GM21737 (cell line): ENCODE data around the gene ZNF774.
"Not testable (repeated sequence)": the region's sequence is repeated elsewhere in the genome, so short reads cannot be mapped to it uniquely, and the experiment has no call there.

Experiments used
- ATAC-seq: cut with Tn5 transposase; IDR thresholded peaks from one replicate; pipeline ENCODE4 v1.9.1; 2021; ENCODE audit warnings: mild to moderate bottlenecking, moderate library complexity; ENCODE audit not compliant: unreplicated experiment

Gene ZNF774

DNA sequence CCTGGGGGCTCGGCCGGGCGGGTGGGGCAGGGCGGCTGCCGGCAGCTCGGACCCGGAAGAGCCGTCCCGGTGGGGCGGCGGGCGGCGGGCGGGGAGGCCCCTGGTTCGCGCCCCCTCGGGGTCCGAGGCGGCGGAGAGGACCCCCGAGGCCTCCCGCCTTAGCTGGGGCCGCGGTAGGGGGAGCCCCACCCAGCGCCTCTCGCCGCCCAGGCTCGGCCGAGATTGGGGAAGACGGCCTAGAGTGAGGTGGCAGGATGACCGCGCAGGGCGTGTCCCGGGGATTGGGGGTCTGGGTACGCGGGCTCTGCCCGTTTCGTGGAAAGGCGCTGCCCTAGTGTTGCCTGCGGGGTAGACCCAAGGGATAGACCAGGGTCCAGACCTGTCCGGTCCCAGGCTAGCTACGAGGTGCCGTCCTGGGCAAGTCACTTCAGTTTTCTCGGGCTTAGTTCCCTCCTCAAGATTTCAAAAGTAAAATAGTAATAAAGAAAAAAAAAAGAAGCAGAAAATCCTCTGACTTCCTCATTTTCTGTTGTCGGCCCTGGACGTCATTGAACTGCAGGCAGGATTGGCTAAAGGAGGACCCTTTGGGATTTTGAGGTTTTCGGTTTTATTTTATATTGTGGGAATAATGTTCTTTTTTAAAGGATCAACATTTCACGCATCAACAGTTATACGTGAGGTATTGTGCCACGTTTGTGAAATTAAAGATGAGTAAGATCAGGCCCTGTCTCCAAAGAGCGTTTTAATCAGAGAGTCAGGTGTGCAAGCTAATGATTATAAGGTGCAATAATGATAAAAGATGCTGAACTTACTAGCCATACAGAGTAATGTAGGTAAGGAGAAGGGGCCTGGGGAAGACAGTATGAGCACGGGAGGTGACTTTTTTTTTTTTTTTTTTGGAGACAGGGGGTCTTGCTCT, 36.6 kb downstream of the ZNF774 start:
- peak; percentile 41 for ATAC-seq

DNA sequence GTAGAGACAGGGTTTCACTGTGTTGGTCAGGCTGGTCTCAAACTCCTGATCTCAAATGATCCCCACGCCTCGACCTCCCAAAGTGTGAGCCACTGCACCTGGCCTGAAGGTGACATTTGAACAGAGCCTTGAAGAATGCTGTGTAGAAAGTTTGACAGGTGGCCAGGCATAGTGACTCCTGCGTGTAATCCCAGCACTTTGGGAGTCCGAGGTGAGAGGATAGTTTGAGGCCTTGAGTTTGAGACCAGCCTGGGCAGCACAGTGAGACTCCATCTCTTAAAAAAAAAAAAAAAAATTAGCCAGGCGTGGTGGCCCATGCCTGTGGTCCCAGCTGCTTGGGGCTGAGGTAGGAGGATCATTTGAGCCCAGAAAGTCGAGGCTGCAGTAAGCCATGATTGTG, 37.4 kb downstream of the ZNF774 start:
- ATAC-seq, result no peak

DNA sequence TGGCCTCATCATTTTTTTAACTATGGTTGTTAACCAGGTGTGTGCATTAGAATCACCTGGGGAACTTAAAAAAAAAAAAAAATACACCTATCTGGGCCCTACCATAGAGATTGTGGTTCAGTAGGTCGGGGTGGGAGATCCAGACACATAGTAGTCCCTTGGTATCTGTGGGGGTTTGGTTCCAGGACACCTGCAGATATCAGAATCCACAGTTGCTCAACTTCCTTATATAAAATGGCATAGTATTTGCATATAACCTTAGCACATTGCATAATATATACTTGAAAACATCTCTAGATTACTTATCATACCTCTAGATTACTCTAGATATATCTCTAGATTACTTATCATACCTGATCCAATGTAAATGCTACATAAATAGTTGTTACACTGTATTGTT, 41.0 kb downstream of the ZNF774 start:
- no peak for ATAC-seq

DNA sequence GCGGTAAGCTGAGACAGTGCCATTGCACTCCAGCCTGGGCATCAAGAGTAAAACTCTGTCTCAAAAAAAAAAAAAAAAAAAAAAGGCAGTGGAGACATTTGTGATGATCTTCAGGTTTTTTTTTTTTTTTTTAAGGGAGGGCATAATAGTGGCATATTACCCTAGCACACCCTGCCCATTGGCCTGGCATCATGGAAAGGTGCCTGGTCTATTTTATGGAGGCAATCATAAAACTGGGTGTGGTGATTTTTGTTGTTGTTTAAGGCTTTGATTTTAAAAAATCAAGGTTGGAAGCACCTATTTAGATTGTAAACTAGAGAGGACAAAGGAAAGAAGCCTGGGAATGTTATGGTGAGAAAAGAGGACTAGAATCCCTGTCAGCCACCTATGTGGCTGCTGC, 42.0 kb downstream of the ZNF774 start:
- ATAC-seq, result no peak

DNA sequence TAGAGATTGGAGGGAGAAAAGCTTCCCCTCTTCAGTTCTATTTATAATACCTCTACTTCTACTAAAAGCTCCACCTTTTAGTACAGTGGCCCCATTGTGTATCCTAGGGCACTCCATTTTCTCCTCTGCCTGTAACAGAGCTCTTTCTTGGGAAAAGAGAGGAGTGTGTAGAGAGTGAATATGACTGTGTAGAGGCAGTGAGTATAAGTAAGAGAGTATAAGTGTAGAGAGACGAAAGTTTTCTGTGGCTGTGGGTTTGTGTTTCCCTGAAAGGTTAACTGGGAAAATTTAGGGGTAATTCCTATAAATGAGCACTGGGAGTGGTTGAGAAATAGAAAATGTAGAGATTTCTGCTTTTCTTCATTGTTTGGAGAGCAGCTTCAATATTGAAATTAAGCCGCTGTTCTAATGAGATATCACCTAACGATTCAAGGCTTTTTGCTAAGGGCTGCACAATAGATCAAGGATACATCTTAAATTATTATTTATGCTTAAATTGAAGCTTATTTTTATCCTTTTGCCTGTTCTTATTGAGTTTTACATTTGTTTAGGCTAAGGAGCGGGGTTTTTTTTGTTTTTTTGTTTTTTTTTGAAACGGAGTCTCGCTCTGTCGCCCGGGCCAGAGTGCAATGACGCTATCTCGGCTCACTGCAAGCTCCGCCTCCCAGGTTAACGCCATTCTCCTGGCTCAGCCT, 42.8 kb downstream of the ZNF774 start:
- no peak for ATAC-seq

DNA sequence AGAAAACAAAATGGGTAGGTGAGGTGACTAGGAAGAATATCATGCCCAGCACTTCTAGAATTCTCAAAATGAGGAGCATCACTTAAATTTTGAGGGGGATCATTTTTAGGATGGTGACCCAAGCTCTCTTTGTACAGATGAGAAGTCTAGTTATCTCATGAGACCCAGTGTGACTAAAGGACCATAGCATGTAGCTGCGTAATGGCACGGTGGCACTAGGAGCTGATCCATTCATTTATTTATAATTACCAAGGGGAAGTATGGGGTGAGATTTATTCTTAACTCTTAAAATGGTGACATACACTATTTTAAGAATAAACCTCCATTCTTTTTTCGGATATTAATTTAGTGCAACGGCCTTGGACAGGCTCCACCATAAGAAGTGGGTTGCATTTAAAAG, 44.2 kb downstream of the ZNF774 start:
- no peak for ATAC-seq

DNA sequence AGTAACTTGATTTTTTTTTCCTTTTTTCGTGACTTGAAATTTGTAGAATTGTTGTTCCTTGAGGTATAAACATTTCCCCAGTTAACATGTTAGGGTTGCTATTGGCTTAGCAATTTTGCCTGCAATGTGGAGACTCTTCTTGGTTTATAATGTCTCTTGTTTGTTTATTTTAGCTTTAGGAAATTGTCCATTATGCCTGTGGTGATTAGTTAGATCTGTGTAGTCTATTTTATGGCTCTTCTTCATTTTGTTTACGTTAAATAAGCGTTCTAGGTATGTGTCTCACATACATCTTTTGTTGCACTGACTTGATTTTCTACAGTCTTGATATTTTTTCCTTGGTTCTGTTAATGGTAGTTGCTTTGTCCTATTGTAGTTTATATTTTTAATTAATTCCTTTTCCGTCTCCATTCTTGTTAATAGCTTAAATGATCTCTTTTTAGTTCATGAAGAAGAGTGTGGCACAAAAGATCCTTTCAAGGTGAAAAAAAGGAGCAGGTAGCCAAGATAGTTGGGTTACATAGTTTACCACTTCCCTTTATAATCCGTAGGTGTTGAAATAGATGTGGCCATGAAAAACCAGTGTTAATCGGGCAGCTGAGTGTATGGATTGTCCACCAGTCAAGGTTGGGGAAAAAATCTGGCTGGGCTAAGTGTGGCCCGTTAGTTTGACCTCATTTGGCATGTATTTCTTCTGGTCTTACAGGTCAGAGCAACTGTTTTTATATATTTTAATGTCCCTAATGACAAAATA, 48.1 kb downstream of the ZNF774 start:
- ATAC-seq, result no peak

DNA sequence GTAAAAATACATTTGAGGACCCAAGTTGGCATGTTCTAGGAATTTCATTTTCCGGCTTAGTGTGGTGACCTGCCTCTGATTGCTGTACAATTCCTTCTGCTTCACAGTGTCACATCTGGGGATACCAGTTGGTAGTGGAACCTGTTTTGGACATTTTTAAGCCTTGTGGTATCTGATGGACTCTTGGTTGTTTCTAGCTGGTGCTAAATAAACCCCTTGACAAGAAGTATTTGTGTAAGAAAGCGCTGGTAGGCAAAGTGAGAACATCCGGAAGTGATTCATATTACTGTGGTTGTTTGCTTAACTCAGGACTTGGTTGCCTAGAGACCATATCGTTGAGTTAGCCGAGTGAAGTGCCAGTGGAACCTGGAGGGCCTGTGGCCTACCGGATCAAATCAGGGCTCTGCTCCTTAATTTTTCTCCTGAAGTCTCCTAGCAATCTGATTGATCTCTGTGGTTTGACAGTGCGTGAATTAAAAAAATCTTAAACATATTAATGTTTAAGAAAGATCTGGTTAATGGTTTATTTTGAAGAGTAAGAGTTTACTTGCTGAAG, 48.8 kb downstream of the ZNF774 start:
- ATAC-seq, result peak; percentile 97

DNA sequence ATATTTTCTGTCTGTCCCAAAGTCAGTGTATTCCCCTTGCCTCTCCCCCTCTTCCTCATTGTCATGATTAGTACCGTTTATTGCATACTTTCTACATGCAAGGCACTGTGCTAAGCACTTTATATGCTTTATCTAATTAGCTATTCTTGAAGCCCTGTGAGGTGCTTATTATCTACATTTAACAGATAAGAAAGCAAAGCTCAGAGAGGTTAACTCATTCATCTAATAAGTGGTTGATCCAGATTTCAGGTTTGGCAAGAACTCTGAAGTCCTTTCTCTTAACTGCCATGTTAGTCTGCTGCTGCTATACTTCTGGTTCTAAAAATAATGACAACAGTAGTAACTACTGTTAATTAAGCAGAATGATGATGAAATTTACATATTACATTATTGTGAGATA, 49.4 kb downstream of the ZNF774 start:
- no peak for ATAC-seq

DNA sequence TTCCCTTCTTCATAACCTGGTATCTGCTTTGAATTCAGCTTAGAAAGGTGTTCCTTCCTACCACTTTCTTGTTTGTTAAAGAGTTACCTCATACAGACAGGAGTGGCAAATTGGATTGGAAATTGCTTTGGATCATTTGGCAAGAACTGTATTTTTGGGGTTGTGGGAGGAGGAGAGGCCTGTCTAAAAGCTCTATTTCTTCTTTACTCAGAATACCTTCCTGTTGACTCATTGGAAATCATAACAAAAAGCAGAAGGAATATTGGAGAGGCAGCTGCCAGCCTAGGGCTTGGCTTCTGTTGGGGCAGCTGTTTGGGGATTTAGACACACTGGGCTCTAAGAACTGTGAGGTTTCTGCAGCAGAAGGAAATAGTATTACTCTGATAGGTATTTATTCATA, 50.1 kb downstream of the ZNF774 start:
- ATAC-seq, result no peak

DNA sequence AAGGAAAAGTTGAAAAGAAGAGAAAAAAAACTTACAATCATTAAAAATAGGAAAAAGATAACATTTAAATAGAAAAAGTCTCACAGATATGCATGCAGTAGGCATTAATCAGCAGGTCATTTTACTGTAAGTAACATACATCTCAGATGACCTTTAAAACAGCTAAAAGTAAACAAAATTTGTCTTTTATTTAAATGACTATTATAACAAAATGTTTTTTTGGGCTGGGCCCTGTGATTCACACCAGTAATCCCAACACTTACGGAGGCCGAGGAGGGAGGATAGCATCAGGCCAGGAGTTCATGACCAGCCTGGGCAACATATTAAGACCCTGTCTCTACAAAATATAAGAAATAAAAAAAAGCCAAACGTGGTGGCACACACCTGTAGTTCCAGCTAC, 50.7 kb downstream of the ZNF774 start:
- no peak for ATAC-seq

DNA sequence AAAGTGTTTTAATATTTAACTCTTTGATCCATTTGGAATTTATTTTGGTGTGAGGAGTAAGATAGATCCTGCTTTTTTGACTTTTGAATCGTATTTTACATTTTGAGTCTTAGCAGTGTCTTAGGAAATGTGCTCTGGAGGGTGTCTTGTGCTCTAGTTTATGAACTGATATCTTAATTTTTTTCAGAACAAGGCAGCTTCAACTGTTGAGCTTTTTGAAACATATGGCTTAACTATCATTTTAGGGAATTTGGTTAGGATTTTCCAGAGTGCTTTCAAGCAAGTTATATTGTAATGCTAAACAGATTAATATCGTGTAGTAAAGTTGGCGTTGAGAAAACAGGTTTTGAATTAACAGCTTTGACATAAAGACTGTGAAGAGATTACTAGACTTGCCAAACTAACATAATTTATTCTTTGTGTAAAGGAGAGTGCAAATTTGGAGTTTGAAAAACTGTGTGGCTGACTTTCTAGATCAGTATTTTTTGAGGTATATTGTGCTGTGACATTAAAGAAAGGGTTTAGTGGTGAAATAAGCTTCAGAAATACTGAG, 53.0 kb downstream of the ZNF774 start:
- no peak for ATAC-seq

DNA sequence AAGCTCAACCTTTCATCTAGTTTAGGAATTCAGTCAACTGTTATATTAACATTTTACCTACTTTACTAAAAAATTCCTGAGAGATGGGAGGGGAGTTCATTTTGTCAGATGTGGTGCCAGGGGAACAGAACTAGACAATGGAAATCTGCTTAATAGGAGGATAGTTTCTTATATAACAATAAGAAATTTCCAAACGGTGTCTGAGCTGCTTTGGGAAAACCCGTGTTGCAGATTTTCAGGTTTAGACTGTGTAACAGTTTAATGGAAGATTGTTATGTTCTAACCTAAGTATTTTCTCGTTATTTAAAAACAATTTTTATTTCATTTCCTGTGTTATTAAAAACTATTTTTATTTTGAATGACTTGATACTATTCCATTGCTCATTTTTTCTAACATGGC, 55.3 kb downstream of the ZNF774 start:
- no peak for ATAC-seq

DNA sequence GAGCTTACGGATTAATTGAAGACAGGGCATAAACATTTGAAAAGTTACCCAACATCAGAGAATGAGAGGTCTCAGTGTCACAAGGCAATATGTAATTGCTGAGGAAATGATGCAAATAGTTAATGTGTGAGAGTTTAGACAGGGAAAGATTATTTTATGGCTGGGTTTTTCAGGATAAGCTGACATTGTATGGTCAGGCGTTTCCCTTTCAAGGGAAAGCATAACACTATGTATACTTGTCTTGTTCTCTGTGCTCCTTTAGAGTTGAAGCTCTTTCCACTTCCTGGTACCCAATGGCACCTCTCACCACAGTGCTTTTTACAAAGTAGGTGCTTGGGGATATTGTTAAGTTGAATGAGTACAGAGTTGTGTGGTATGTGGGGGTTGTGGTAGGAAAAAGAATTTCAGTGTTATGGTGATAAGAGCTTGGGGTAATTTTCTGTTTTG, 55.8 kb downstream of the ZNF774 start:
- no peak for ATAC-seq

DNA sequence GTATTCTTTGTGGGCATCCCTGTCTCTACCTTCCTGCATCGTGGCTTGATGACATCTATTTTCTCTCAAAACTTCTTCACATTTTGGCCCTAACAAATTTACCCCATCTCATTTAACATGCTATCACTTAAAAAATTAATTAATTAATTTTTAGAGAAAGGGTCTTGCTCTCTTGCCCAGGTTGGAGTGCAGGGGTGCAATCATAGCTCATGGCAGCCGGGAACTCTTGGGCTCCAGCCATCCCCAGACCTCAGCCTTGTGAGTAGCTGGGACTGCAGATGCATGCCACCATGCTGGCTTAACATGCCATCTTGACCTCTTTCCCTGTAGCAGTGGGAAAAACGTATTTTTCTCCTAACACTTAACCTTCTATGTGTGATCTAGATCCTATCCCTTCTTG, 56.6 kb downstream of the ZNF774 start:
- ATAC-seq, result no peak

DNA sequence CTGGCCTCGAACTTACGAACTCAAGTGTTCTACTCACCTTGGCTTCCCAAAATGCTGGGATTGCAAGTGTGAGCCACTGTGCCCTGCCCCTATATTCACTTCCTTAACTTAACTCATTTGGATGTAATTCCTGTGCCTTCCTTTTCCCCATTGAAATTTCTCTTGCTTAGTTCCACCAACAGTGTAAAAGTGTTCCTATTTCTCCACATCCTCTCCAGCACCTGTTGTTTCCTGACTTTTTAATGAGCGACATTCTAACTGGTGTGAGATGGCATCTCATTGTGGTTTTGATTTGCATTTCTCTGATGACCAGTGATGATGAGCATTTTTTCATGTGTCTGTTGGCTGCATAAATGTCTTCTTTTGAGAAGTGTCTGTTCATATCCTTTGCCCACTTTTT, 57.5 kb downstream of the ZNF774 start:
- not testable (repeated sequence) for ATAC-seq

DNA sequence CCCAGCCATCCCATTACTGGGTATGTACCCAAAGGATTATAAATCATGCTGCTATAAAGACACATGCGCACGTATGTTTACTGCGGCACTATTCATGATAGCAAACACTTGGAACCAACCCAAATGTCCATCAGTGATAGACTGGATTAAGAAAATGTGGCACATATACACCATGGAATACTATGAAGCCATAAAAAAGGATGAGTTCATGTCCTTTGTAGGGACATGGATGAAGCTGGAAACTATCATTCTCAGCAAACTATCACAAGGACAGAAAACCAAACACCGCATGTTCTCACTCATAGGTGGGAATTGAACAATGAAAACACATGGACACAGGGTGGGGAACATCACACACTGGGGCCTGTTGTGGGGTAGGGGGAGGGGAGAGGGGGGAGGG, 58.2 kb downstream of the ZNF774 start:
- not testable (repeated sequence) for ATAC-seq

DNA sequence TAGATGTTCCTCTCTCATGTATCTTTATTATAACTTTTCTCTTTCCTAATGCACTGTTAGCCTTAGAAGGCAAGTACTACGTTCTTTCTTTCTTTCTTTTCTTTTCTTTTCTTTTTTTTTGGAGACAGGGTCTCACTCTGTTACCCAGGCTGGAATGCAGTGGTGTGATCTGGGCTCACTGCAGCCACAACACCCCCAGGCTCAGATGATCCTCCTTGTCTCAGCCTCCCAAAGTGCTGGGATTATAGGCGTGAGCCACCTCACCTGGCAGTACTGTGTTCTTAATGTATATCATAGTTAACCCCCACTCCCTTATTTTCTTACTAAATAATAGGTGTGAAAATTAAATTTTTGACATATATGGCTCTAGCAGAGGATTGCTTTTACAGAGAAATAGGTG, 59.1 kb downstream of the ZNF774 start:
- no peak for ATAC-seq
